OCI-M2 (cell line): ENCODE results near the gene LAMB2.

Experiments used
- DNase-seq: peaks from one replicate; lab custom pipeline; 2025; ENCODE audit not compliant: unreplicated experiment; lab: John Stamatoyannopoulos, UW

LAMB2 gene

GRCh38 chr3:49161808-49162530 is 29.1 kb upstream of the LAMB2 start:
- no peak for DNase-seq

- no peak for DNase-seq
These were observed 28.3 kb upstream of the LAMB2 start for GRCh38 chr3:49161197-49161596.

GRCh38 chr3:49158792-49159191 is 25.9 kb upstream of the LAMB2 start:
- no peak for DNase-seq

GRCh38 chr3:49158103-49158709 is 25.4 kb upstream of the LAMB2 start:
- DNase-seq: no peak

- no peak for DNase-seq
These were observed 24.4 kb upstream of the LAMB2 start for GRCh38 chr3:49157289-49157688.

GRCh38 chr3:49153349-49153912 is 20.6 kb upstream of the LAMB2 start:
- no peak for DNase-seq

- no peak for DNase-seq
These were observed 18.8 kb upstream of the LAMB2 start for GRCh38 chr3:49151610-49152009.

GRCh38 chr3:49148159-49148558 is 15.3 kb upstream of the LAMB2 start:
- no peak for DNase-seq

GRCh38 chr3:49140080-49140479 is 7.2 kb upstream of the LAMB2 start:
- no peak for DNase-seq

- DNase-seq: no peak
These were observed 2.6 kb upstream of the LAMB2 start for GRCh38 chr3:49135499-49135898.

GRCh38 chr3:49134471-49135265 is 1.8 kb upstream of the LAMB2 start:
- DNase-seq: no peak

- no peak for DNase-seq
These were observed 539 bp upstream of the LAMB2 start for GRCh38 chr3:49133226-49133951.

- no peak for DNase-seq
These were observed 795 bp downstream of the LAMB2 start for GRCh38 chr3:49132073-49132436.

- no peak for DNase-seq
These were observed 1.3 kb downstream of the LAMB2 start for GRCh38 chr3:49131576-49131975.

- DNase-seq: no peak
These were observed 1.8 kb downstream of the LAMB2 start for GRCh38 chr3:49131040-49131439.

GRCh38 chr3:49124991-49125670 is 7.7 kb downstream of the LAMB2 start:
- no peak for DNase-seq

GRCh38 chr3:49124203-49124602 is 8.6 kb downstream of the LAMB2 start:
- DNase-seq: no peak

GRCh38 chr3:49123687-49124086 is 9.2 kb downstream of the LAMB2 start:
- no peak for DNase-seq

GRCh38 chr3:49122886-49123545 is 9.8 kb downstream of the LAMB2 start:
- no peak for DNase-seq

GRCh38 chr3:49122451-49122850 is 10.4 kb downstream of the LAMB2 start:
- no peak for DNase-seq
